ENCODE measurements around the gene ATG16L1.

ATG16L1 gene

DNA sequence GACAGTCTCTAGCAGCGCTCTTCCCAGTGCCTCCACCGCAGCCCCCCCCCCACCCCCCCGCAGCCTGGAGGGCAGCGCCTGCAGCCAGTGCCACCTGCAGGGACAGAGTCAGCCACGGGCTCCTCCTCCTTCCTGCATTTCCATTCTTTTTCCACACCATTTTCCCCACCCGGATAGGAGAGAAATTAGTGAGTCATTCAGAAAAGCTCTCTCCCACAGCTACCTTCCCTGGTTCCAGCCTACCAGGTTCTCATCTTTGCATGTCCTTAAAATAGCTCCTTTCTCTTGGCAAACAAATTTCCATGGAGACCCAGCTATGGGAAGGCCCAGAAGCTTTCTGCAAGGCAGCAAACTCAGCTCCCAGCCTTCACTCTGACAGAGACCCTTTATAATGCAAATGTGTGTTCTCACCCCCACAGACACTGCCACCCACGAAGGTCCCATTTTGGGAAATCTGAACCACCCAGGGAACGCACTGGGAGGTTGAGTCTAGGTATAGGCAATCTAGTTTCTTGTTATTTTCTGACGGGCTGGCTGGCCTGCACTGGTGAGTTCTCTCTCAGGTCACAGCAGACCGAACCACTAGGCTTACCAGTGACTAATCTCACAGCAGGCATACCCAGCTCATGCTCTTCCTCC, 41.8 kb upstream of the ATG16L1 start:
- peak; percentile 55 for DNase-seq (ENCODE audit: extremely low spot score)
- TF ChIP-seq, protein P1, sequence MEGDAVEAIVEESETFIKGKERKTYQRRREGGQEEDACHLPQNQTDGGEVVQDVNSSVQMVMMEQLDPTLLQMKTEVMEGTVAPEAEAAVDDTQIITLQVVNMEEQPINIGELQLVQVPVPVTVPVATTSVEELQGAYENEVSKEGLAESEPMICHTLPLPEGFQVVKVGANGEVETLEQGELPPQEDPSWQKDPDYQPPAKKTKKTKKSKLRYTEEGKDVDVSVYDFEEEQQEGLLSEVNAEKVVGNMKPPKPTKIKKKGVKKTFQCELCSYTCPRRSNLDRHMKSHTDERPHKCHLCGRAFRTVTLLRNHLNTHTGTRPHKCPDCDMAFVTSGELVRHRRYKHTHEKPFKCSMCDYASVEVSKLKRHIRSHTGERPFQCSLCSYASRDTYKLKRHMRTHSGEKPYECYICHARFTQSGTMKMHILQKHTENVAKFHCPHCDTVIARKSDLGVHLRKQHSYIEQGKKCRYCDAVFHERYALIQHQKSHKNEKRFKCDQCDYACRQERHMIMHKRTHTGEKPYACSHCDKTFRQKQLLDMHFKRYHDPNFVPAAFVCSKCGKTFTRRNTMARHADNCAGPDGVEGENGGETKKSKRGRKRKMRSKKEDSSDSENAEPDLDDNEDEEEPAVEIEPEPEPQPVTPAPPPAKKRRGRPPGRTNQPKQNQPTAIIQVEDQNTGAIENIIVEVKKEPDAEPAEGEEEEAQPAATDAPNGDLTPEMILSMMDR (IDR thresholded peaks at IDR 0.05; ENCODE audit: control extremely low read depth, extremely low read depth, low read depth, missing control alignments), result no peak
- CTCF ChIA-PET, result interaction anchor here (0.9 to 1.7 kb wide), 3 partner anchors 9 to 18 kb away, joined by 3 to 7 read pairs (median 4); no protein-coding TSS in a partner anchor
- POLR2A ChIA-PET, result no interaction called here

DNA sequence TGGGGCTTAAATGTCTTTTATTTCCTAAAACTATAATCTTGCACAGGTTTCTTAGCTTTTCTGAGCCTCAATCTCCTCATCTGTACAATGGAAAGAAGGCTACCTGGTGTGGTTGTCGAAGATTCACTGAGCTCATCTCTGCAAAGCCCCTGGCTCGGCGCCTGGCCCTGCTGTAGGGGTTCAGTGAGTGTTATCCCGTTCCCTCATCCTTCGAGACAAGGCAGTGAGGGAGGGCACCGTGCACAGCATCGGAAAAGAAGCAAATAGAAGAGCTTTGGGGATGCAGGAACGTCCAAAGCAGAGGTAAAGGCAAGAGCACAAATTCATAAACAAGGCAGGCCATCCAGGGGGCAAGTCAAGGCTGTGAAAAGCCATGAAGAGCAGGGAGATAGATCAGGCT, 41.2 kb upstream of the ATG16L1 start:
- DNase-seq (ENCODE audit: extremely low spot score), result no peak
- POLR2A ChIA-PET, result no interaction called here
- TF ChIP-seq, protein P1 (IDR thresholded peaks at IDR 0.05; ENCODE audit: control extremely low read depth, extremely low read depth, low read depth, missing control alignments), result no peak
- CTCF ChIA-PET, result interaction anchor here (0.9 to 1.7 kb wide), 2 partner anchors 9 to 17 kb away, joined by 3 to 7 read pairs; no protein-coding TSS in a partner anchor

DNA sequence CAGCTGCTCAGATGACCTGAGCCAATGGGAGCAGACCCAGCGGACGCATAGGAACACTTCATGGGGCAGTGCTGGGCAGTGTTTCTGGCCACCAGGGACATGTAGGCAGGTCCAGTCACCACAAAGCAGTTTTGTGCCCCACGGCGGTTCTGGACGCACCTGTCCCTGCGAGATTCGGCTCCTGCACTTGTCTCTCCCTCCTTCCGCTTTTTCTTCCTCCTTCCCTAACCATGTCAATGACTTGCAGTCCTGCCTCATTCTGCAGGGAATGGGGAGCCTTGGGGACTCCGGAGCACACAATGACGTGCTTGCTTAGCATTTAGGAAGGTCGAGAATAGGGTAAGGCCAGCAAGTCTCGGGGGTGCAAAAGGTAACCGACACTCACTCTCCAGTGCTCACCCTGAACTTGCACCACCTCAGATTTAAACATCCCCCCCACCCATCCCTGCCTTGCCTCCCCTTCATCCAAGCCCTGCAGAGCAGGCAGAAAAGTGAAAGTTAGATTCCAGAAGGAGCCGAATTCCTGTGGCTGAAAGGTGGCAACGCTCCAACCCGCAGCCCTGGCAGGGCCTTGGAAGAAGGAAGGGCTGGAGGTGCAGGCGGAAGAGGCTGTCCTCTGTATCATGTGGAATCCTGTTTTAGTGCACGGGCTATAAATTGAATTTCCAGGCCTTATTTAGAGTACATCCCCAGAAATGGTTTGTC, 40.5 kb upstream of the ATG16L1 start:
- no peak for DNase-seq (ENCODE audit: extremely low spot score)
- ChIA-PET POLR2A (no interaction called here), CTCF (interaction anchor here (1.7 kb wide), 1 partner anchor 10 kb away, joined by 7 read pairs; no protein-coding TSS in a partner anchor)
- TF ChIP-seq, protein P1 (IDR thresholded peaks at IDR 0.05; ENCODE audit: control extremely low read depth, extremely low read depth, low read depth, missing control alignments), result no peak

DNA sequence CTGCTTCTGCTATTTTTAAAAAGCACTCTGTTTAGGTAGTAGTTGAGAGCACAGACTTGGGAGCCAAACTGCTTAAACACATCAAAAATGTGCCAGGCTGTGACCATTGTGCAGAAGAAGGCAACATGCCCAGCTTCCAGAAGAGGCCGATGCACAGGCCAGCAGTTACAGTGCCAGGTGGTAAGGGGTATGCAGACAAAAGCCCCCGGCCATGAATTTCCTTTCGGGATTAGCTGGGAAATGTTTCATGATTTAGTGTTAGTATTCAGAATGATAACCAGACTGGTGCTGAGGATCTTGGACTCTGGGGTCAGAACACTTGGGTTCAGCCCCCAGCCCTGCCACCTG, 40.0 kb upstream of the ATG16L1 start:
- POLR2A ChIA-PET, result no interaction called here
- TF ChIP-seq, protein P1 (IDR thresholded peaks at IDR 0.05; ENCODE audit: control extremely low read depth, extremely low read depth, low read depth, missing control alignments), result no peak
- CTCF ChIA-PET, result no interaction called here
- no peak for DNase-seq (ENCODE audit: extremely low spot score)

DNA sequence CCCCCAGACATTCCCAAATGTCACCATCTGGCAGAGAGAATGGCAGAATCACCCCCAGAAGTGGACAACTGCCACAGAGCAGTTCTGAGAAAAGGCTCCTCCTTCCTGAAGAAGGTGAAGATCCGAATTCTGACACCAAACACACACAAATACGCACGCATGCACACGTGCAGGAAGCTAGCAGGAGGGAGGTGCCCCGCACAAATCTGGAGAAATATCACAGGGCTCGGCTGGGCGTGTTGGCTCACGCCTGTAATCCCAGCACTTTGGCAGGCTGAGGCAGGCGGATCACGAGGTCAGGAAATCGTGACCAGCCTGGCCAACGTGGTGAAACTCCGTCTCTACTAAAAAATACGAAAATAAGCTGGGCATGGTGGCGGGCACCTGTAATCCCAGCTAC, 38.5 kb upstream of the ATG16L1 start:
- TF ChIP-seq, protein P1 (IDR thresholded peaks at IDR 0.05; ENCODE audit: control extremely low read depth, extremely low read depth, low read depth, missing control alignments), result no peak
- POLR2A ChIA-PET, result no interaction called here
- no peak for DNase-seq (ENCODE audit: extremely low spot score)
- CTCF ChIA-PET, result no interaction called here

DNA sequence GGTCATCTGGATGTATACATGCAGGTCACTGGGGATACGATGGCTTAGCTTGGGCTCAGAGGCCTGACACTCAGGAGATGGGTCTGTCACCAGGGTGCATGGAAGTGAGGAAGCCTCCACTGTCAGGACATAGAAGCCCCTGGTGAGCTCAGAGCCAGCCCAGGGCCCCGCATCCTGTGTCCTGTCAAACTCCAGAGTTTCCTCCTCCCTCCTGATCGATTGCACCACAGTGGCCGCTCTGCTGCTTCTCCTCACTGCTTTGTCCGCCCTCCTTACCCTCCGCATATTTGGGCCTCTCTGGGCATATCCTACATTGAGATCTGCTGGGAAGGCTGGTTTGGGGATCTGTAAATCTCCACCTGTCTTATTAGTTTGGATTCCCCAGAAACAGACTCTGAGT, 37.5 kb upstream of the ATG16L1 start:
- TF ChIP-seq, protein P1 (IDR thresholded peaks at IDR 0.05; ENCODE audit: control extremely low read depth, extremely low read depth, low read depth, missing control alignments), result no peak
- DNase-seq (ENCODE audit: extremely low spot score), result no peak
- ChIA-PET POLR2A (no interaction called here), CTCF (no interaction called here)
